ENCODE measurements around the gene RIPOR2. TPM values are rescaled to one million over a fixed set of nuclear protein-coding genes. Genes with fewer than 3 reads are reported as not detected.

The RIPOR2 gene
- total and polyA plus RNA-seq, 8 donors: 3.9 to 56.8 (median 6.0) TPM

DNA sequence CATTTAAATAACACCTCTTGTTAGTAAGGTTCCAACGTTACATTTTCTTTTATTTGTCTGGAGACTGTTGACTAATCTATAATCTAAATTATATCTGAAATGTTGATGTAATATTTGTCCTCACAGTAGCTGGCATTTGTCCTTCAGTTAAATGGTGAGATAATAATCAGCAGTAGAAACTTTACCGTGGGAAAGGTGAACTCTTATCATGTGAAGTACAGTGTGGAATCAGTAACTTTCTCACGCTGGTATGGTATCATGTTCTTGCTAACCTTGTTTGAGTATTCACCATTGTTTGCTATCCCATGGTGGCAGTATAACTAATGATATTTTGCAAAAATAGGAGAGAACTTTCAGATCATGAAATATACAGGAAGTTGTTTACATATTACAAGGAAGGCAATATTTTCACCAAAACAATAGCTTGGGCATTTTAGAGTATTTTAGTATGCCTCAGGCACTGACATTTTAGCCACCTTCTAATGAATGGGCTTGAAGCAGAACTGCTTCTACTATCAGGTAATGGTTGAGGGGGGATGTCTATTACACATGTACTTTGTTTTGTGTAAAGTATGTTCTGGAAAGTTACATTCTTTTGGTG lies 156.2 kb downstream of the RIPOR2 start:
- Histone ChIP-seq H3K36me3 (peaks cover 0 to 32% of the 10 kb centered on the region in 2 donors), H3K27me3 (no peaks in the 10 kb centered on the region), H3K4me1 (peaks cover 13 to 35% of the 10 kb centered on the region in 2 donors), H3K9me3 (no peaks in the 10 kb centered on the region), H3K27ac (no peak overlapping the region), H3K4me3 (no peak overlapping the region)
- no peak for ATAC-seq
- intact Hi-C loops (cut with DNase I): no loop called here
- DNase-seq: no peak
- TF ChIP-seq, protein P1, sequence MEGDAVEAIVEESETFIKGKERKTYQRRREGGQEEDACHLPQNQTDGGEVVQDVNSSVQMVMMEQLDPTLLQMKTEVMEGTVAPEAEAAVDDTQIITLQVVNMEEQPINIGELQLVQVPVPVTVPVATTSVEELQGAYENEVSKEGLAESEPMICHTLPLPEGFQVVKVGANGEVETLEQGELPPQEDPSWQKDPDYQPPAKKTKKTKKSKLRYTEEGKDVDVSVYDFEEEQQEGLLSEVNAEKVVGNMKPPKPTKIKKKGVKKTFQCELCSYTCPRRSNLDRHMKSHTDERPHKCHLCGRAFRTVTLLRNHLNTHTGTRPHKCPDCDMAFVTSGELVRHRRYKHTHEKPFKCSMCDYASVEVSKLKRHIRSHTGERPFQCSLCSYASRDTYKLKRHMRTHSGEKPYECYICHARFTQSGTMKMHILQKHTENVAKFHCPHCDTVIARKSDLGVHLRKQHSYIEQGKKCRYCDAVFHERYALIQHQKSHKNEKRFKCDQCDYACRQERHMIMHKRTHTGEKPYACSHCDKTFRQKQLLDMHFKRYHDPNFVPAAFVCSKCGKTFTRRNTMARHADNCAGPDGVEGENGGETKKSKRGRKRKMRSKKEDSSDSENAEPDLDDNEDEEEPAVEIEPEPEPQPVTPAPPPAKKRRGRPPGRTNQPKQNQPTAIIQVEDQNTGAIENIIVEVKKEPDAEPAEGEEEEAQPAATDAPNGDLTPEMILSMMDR (IDR thresholded peaks at IDR 0.05): no peak

DNA sequence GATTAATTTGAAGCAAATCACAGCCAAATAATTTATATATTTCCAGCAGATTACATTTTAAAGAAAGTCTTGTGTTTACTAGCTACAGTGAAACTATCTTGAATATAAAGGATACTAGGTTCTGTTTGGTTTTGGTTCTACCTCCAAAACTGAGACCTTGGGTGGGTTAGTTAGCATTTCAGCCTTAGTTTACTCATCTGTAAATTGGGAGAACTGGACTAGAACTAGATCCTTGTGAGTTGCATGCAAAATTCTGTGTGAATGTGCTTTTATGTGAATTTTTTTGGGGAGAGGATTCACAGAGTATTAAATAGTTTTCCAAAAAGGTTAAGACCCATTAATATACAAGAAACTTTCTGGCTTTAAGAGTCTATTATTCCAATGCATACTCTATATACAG lies 156.9 kb downstream of the RIPOR2 start:
- ATAC-seq (no peak), DNase-seq (no peak)
- H3K4me3 ChIP-seq: no peak overlapping the region
- peaks cover 13 to 35% of the 10 kb centered on the region in 2 donors for H3K4me1 ChIP-seq
- intact Hi-C loops (cut with DNase I): no loop called here
- no peaks in the 10 kb centered on the region for H3K9me3 ChIP-seq
- H3K27ac ChIP-seq: no peak overlapping the region
- peaks cover 0 to 26% of the 10 kb centered on the region in 2 donors for H3K36me3 ChIP-seq
- TF ChIP-seq, protein P1 (IDR thresholded peaks at IDR 0.05): no peak
- H3K27me3 ChIP-seq: no peaks in the 10 kb centered on the region

DNA sequence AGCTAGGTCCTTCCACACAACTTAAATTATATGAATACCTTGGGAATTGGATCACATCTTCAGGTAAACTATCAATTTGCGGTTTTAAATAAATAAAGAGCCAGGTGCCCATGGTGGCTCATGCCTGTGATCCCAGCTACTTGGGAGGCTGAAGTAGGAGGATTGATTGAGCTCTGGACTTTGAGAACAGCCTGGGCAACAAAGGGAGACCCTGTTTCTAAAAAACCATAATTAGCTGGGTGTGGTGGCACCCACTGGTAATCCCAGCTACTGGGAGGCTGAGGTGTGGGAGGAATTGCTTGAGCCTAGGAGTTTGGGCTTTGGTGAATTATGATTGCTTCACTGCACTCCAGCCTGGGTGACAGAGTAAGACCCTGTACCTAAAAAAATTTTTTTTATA lies 157.6 kb downstream of the RIPOR2 start:
- Histone ChIP-seq H3K9me3 (no peaks in the 10 kb centered on the region), H3K36me3 (peaks cover 0 to 19% of the 10 kb centered on the region in 2 donors), H3K4me1 (peaks cover 13 to 35% of the 10 kb centered on the region in 2 donors), H3K27ac (no peak overlapping the region), H3K4me3 (no peak overlapping the region), H3K27me3 (no peaks in the 10 kb centered on the region)
- no peak for ATAC-seq
- intact Hi-C loops (cut with DNase I): no loop called here
- TF ChIP-seq, protein P1 (IDR thresholded peaks at IDR 0.05): no peak
- no peak for DNase-seq

DNA sequence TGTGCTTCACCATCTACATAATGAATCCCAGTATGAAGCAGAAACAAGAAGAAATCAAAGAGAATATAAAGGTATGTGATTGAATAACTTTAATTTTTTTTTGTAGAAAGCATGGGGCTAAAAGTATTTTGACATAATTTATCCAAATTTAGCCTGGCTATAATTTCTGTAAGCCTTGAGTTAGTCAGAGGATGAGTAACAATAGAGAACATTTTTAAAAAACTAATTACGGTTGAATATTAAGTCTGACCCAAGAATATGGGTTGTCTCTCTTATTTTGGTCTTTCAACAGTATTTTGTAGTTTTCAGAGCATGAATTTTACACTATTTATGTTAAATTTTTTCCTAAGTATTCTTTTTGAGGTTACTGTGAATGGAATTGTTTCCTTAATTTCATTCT lies 158.5 kb downstream of the RIPOR2 start:
- no peak overlapping the region for H3K27ac ChIP-seq
- DNase-seq: no peak
- TF ChIP-seq, protein P1 (IDR thresholded peaks at IDR 0.05): no peak
- peaks cover 13 to 35% of the 10 kb centered on the region in 2 donors for H3K4me1 ChIP-seq
- no peaks in the 10 kb centered on the region for H3K9me3 ChIP-seq
- H3K27me3 ChIP-seq: no peaks in the 10 kb centered on the region
- no peak for ATAC-seq
- intact Hi-C loops (cut with DNase I): no loop called here
- peaks cover 0 to 10% of the 10 kb centered on the region in 2 donors for H3K36me3 ChIP-seq
- H3K4me3 ChIP-seq: no peak overlapping the region

DNA sequence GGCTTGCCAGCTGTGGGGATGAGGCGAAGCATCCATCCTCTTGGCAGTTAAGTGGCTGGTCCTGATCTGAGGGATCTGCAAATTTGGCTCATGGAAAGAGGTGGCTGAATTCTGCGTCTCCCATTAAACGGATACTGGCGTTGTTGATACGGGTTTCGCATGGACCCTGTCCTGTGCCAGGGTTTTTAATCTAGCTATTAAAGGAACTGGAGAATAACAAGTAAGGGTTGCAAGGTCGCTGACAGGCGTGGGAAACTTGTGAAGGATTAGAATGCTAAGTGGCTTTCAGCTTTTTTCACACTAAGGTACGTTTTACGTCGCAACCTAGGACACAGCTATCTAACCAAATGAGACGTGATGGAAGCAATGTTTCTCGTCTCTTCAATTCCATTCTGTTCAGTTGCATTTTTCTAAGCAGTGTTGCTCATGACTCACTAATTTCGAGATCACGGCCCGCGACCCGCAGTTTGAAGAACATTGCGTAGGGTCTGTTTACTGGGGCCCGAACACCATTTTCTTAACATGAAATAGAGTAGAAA lies 160.2 kb downstream of the RIPOR2 start:
- no peak for DNase-seq
- Histone ChIP-seq H3K36me3 (no peaks in the 10 kb centered on the region), H3K4me3 (peak overlapping the region; percentile 86 to 98), H3K27me3 (no peaks in the 10 kb centered on the region), H3K27ac (peak overlapping the region; percentile 90 to 94), H3K4me1 (peaks cover 13 to 35% of the 10 kb centered on the region in 2 donors), H3K9me3 (no peaks in the 10 kb centered on the region)
- ATAC-seq: peak; percentile 7
- TF ChIP-seq, protein P1 (IDR thresholded peaks at IDR 0.05): no peak
- intact Hi-C loops (cut with DNase I): no loop called here

Data from left lung (tissue), 10 donors.